Left ventricle myocardium superior (tissue), 1 donor: Measurements from ENCODE around the gene CDKL5. TPM values are rescaled to one million over a fixed set of nuclear protein-coding genes. Genes with fewer than 3 reads are reported as not detected.

Experiments used
- ATAC-seq: fragments of 200-7000 bp; cut with Tn5 transposase; one replicate; pipeline ENCODE4 v1.9.1; 2020; ENCODE audit warnings: mild to moderate bottlenecking, moderate library complexity
- DNase-seq: peaks from one replicate; pipeline ENCODE4 v3.0.0-alpha.2; 2020
- intact Hi-C: fragments of 100-400 bp; cut with micrococcal nuclease; formaldehyde crosslinking; loops from one replicate; pipeline ENCODE4 v1.11.0; 2022
- total RNA-seq: library from RNA; stranded (reverse); fragmentation: NEBNext Ultra II Directional; extraction: Animal tissue kit (Norgen Biotek cat#: 25700); gene quantifications from one replicate; pipeline ENCODE4 v1.2.1, GENCODE V29; 2021
- donor health status: DM: no; HTN: yes; CAD: no; lungs with severe emphysema.

CDKL5 gene
- total RNA-seq, 1 donor from 2014 or later: 8.4 TPM

DNA sequence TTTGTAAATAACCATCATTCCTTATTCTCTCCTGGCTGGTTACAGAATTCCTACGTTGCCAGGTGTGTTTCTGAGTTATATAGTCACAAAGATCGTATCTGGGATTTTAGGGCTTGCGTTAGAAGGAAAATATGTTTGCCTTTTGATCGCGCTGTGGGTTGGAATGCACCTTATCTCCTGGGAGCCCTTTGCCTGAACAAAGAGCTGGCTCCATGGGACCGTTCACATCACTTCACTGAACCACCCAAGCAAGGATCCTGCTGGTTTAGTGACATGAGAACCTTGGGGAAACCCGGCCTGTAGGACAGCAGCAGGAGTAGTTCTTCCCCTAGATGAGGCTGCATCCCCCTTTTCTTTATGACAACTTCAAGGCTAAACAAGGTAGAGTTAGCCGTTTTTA is 194.9 kb downstream of the CDKL5 start:
- ATAC-seq (peak; percentile 22), DNase-seq (no peak)
- intact Hi-C loops: no loop called here

GRCh38 chrX:18624599-18624998 is 199.2 kb downstream of the CDKL5 start:
- intact Hi-C loops: no loop called here
- no peak for ATAC-seq
- DNase-seq: no peak

- no peak for ATAC-seq
- DNase-seq: no peak
- intact Hi-C loops: no loop called here
Measured at GRCh38 chrX:18630934-18631333, 205.5 kb downstream of the CDKL5 start.

DNA sequence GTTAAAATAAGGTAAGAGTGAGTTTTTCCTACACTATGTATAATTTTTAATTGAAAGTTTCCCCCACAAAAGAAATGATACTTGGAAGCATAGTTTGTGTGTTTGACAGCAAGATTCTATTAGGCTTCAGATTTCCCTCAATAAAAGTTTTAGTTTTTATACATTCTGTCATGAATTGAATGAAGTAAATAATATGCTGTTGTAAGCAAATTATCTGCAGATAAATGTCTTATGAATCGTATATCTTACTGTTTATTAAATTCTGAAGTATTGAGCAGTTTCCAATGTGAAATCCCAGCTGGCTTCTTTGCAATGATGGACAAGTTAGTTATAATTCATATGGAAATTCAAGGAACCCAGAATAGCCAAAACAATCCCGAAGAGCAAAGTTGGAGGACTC is 213.0 kb downstream of the CDKL5 start:
- ATAC-seq (no peak), DNase-seq (no peak)
- intact Hi-C loops: no loop called here

GRCh38 chrX:18639280-18639679 is 213.9 kb downstream of the CDKL5 start:
- ATAC-seq (no peak), DNase-seq (no peak)
- intact Hi-C loops: no loop called here

DNA sequence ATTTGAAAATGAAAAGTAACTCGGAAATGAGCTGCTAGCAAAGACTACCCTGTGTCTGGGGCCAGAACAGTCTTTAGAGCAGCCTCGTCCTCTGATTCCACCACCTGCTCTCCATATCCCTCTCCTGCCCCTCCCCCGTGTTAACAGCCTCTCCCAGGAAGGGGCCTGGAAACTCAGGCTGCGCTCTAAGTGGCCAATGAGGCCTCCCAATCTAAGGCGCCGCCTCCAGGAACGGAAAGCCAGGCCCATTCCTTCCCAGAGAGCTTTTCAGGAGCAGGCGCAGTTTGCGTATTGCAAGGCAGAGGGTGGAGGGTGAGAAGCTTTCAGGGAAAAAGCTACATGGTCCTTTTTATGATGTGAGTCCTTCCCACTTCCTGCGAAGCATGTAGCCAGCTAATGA is 215.3 kb downstream of the CDKL5 start:
- intact Hi-C loops: no loop called here
- DNase-seq: no peak
- no peak for ATAC-seq

- ATAC-seq: no peak
- intact Hi-C loops: no loop called here
- no peak for DNase-seq
Measured at GRCh38 chrX:18643243-18643642, 217.8 kb downstream of the CDKL5 start.

- intact Hi-C loops: no loop called here
Measured at GRCh38 chrX:18643853-18644252, 218.4 kb downstream of the CDKL5 start.

GRCh38 chrX:18647621-18648020 is 222.2 kb downstream of the CDKL5 start:
- no peak for DNase-seq
- intact Hi-C loops: no loop called here
- no peak for ATAC-seq

More at GRCh38 chrX:18643853-18644252, 218.4 kb downstream of the CDKL5 start:
- ATAC-seq: no peak
- no peak for DNase-seq

DNA sequence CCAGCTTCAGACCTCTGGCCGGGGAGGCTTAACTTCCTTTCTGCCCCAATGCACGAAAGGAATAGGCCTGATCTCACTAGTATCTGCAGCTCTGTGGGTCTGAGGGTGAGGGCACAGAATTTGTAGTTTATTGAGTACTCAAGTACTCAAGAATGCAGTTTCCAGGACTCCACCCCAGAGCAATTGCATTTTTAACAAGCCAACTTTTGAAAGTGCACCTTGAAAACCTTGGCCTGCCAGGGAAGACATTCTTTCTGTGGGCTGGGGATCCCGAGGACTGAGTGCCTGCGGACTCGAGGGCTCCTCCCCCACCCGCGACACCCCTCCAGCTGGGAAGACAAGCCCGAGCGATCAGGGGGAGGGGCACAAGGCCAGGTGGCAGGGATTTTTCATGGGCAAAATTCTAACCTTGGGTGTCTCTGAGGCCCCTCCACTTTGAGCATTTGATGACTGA is 224.1 kb downstream of the CDKL5 start:
- no peak for DNase-seq

GRCh38 chrX:18650662-18651061 is 225.3 kb downstream of the CDKL5 start:
- ATAC-seq: no peak
- intact Hi-C loops: no loop called here

More for the DNA sequence above, 224.1 kb downstream of the CDKL5 start:
- intact Hi-C loops: no loop called here
- ATAC-seq: no peak

DNA sequence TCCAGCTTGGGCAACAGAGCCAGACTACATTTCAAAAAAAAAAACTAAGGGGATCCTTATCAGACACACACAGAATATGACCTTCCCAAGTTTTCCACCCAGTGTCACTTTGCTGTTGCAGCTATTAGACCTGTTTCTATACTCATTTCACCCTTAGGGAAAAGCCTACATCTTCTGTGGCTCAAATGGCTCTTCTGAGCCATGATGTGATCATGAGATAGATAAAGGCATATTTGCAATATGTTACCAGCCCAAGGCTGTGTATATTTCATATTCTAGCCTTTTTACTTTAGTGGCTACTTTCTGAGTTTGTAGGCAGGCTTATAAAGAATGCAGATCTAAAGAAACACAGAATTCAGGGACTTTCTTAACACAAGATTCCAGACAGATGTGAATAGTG is 227.2 kb downstream of the CDKL5 start:
- ATAC-seq: no peak
- no peak for DNase-seq
- intact Hi-C loops: no loop called here

More at GRCh38 chrX:18650662-18651061, 225.3 kb downstream of the CDKL5 start:
- no peak for DNase-seq

DNA sequence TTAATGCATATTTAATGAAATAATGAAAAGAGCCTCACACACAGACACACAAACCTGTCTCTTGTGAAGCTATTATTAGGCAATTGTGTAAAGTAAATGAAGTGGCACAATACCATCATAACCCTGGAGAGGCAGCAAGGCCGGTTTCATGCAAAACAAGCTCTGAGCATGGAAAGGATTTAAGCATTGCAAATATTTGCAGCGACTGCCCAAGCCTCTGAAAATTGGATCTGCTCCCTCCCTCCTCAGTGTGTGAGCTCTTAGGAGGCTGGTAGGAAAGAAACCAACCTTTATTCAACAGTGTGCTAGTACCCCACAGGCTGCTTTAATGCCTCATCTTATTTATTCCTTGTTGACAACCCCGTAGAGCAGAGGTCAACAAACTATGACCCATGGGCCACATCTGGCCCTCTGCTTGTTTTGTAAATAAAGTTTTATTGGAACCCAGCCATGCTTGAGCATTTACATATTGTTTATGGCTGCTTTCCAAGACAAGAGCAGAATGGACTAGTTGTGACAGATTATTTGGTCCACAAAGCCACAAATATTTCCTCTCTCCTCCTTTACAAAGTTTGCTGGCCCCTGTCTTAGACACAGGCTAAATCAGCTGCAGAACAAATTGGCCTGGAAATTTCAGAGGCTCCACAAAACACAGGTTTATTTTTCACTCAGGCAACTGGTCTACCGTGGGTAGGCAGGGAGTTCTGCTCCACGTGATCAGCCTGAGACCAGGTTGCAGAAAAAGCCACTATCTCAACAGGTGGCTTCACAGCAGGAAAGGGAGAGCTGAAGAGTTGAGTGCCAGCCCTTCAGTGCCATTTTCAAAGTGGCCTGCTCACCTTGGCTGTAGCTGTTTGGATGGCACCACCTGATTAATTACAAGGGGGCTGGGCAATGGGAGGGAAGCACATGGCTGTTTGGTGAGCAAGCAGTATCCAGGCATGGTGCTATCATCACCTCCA is 229.7 kb downstream of the CDKL5 start:
- intact Hi-C loops: no loop called here
- DNase-seq (no peak), ATAC-seq (no peak)

- intact Hi-C loops: no loop called here
- DNase-seq (no peak), ATAC-seq (no peak)
Measured at GRCh38 chrX:18661273-18661672, 235.9 kb downstream of the CDKL5 start.

GRCh38 chrX:18664947-18665346 is 239.5 kb downstream of the CDKL5 start:
- ATAC-seq: no peak
- intact Hi-C loops: no loop called here
- no peak for DNase-seq

- intact Hi-C loops: no loop called here
- DNase-seq (no peak), ATAC-seq (no peak)
Measured at GRCh38 chrX:18666614-18667013, 241.2 kb downstream of the CDKL5 start.

DNA sequence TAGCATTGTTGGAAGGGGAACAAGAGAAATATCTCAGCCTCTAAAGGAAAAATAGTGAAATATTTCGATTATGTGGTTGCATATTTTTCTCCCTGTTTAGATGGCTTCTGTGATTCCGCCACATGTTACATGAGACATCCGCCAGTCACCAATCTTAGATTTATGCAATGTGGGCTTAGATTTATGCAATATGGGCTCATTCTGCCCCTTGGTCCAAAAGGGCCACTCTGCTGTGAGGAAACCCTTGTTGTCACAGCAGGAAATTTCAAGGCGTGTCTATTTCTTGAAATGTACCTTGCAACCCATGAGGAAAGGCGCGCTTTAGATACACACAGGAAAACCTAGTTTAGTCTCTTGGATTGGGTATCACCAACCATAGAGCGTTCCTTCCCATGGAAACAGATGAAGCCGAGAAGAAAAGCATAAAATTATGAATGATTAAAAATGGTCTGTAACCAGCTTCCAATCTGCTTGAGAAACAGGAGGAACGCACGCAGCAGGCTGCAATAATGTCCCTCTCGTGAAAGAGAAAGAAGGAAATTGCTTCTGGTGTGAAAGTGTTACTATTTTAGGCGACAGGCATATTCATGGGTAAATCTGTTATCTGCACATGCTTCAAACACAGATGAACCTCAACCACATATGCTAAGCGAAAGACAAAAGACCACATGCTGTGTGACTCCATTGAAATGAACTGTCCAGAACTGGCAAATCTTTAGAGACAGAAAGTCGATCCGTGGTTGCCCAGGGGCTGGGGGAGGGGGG is 242.8 kb downstream of the CDKL5 start:
- no peak for DNase-seq
- intact Hi-C loops: no loop called here
- no peak for ATAC-seq

GRCh38 chrX:18672008-18672407 is 246.6 kb downstream of the CDKL5 start, which contains the start of gene RS1:
RS1 (minus strand) TSS chrX:18672108; CDS start chrX:18672068, 40 bp downstream.
- ATAC-seq (no peak), DNase-seq (no peak)
- intact Hi-C loops: no loop called here

DNA sequence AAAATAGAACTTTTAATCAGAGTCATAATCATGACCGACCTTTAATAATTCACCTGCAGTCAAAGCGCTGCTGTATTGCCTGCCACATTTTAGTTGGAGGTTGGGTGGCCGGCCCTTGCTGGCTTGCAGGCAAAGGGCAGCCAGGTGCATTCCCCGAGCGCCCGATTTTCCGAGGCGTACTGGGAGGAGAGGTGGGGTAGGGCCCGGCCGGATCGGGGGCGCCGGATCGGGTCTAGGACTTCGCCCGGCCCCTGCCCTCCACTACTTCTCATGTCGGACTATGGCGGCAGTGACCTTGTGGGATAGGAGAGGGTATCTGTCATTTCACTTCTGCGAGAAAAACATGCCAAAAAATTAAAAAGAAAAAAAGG is 249.0 kb downstream of the CDKL5 start:
- DNase-seq (peak; percentile 34), ATAC-seq (peak; percentile 61)
- intact Hi-C loops: no loop called here
